K562 (cell line): ENCODE data around the gene HACD1. TPM values are rescaled to one million over a fixed set of nuclear protein-coding genes. Genes with fewer than 3 reads are reported as not detected.

Source experiments
- ARID1B ChIP-seq: fragments of 450-650 bp; IDR thresholded peaks from 2 replicates; pipeline ENCODE4 v1.6.1; 2016; ENCODE audit warnings: antibody characterized with exemption, mild to moderate bottlenecking, inconsistent platforms
- CXXC5 ChIP-seq: fragments of 250-450 bp; sonication (Bioruptor Pico); IDR thresholded peaks from 2 replicates; pipeline ENCODE4 v1.8.0; 2022; ENCODE audit warnings: inconsistent platforms, mild to moderate bottlenecking, moderate library complexity
- HMBOX1 ChIP-seq: sonication (generic); IDR thresholded peaks from 2 replicates; pipeline ENCODE4 v1.6.1; 2016
- IRF1 ChIP-seq: sonication (generic); formaldehyde crosslinking; IDR thresholded peaks from 2 replicates; pipeline ENCODE4 v1.8.0; 2022; ENCODE audit warnings: missing genetic modification reagents, mild to moderate bottlenecking, borderline replicate concordance
- NBN ChIP-seq: fragments of 450-650 bp; IDR thresholded peaks from 2 replicates; pipeline ENCODE4 v1.6.1; 2016; ENCODE audit warnings: low read depth, mild to moderate bottlenecking
- NONO ChIP-seq, 2 experiments: fragments of 200-400 bp in 1 of 2; fragments of 450-650 bp in 1 of 2; formaldehyde crosslinking in 1 of 2; IDR thresholded peaks; 2 replicates each; pipeline ENCODE4 v1.6.1; 2017; ENCODE audit warnings: low read depth in 2 of 2, mild to moderate bottlenecking in 2 of 2, moderate library complexity in 2 of 2, low read length in 1 of 2
- PHTF2 ChIP-seq: fragments of 250-450 bp; sonication (Bioruptor Pico); IDR thresholded peaks from 2 replicates; pipeline ENCODE4 v1.5.0; 2021; ENCODE audit warnings: mild to moderate bottlenecking
- POLR2B ChIP-seq: fragments of 450-650 bp; IDR thresholded peaks from 2 replicates; pipeline ENCODE4 v1.6.1; 2018; ENCODE audit warnings: low read depth; ENCODE audit not compliant: partially characterized antibody
- SOX6 ChIP-seq: fragments of 450-650 bp; IDR thresholded peaks from 2 replicates; pipeline ENCODE4 v1.6.1; 2014; ENCODE audit warnings: mild to moderate bottlenecking
- TAF1 ChIP-seq: IDR thresholded peaks from 2 replicates; pipeline ENCODE4 v1.6.1; 2011; ENCODE audit warnings: mild to moderate bottlenecking, low read length, moderate library complexity; ENCODE audit not compliant: insufficient read depth, control insufficient read depth, severe bottlenecking; ENCODE audit errors: extremely low read depth
- ZNF444 ChIP-seq: fragments of 250-450 bp; sonication (Bioruptor Pico); IDR thresholded peaks from 2 replicates; pipeline ENCODE4 v1.4.0; 2020; ENCODE audit warnings: mild to moderate bottlenecking, moderate library complexity
- polyA plus RNA-seq, 8 experiments: library from polyadenylated mRNA; depleted of rRNA in 4 of 8; stranded (reverse) in 5 of 8; unstranded in 3 of 8; fragments of >200 nt; fragmentation: Nextera tagmentation in 2 of 8; fragmentation: Illumina TruSeq in 1 of 8; extraction: Ambion mirVana in 2 of 8; extraction: Trizol in 1 of 8; gene quantifications; 2 replicates each; pipeline versions ENCODE4 v1.2.1 to v1.2.3, GENCODE V29; 2011 to 2014; ENCODE audit warnings: inconsistent platforms in 1 of 8, missing spikeins in 1 of 8
- total RNA-seq, 7 experiments: library from RNA; depleted of rRNA in 6 of 7; stranded (reverse); fragments of >200 nt in 6 of 7; fragmentation: Illumina TruSeq in 2 of 7; extraction: Trizol in 2 of 7; gene quantifications; 2 replicates each; pipeline versions ENCODE4 v1.2.1 to v1.2.3, GENCODE V29; 2011 to 2021; ENCODE audit warnings: low replicate concordance in 1 of 7
- TF ChIP-seq, protein P1 (sequence below): fragments of 200-600 bp; sonication (generic); IDR thresholded peaks from one replicate; pipeline ENCODE4 v1.6.1; 2012; ENCODE audit warnings: mild to moderate bottlenecking, low read depth, low read length, inconsistent platforms

HACD1 gene
- total and polyA plus RNA-seq, 9 of the 15 experiments (the other 6 are each of a cell fraction or from before 2014, with no cell fraction given) = 0.99 to 4.5 (median 2.4) TPM

DNA sequence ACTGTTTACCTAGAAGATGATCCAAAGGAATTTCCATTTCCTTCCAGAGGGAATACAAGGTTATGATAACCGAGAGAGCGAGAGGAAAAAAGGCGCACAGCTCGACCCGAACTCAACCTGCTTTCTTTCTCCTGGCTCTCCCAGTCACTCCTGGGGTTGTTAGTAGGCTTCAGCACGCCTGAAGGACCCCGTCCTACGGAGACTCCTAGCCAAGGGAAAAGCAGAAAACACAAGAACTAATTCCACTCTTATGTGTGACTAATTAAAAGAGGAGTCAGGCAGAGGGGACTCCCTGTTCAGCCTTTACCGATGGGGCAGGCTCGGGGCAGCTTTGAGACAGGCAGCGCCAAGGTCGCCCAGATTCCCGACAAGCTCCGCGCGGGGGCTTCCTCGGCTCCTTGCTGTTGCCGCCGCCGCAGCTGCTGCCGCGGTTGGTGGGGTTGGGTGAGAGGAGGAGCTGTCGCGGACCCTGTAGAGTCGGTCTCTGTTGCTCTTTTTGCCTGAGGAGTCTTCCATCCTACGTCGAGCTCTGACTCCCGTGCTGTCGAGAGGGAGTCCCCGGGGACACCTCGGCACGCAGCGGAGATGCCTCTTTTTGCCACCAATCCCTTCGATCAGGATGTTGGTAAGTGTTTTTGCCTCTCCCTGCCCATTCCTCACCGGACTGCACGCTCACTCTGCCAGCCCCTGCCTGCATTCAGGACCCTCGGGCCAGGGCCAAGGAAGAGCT lies 26.7 kb upstream of the HACD1 start, which contains the start of gene STAM (continued):
- TF ChIP-seq, protein P1, sequence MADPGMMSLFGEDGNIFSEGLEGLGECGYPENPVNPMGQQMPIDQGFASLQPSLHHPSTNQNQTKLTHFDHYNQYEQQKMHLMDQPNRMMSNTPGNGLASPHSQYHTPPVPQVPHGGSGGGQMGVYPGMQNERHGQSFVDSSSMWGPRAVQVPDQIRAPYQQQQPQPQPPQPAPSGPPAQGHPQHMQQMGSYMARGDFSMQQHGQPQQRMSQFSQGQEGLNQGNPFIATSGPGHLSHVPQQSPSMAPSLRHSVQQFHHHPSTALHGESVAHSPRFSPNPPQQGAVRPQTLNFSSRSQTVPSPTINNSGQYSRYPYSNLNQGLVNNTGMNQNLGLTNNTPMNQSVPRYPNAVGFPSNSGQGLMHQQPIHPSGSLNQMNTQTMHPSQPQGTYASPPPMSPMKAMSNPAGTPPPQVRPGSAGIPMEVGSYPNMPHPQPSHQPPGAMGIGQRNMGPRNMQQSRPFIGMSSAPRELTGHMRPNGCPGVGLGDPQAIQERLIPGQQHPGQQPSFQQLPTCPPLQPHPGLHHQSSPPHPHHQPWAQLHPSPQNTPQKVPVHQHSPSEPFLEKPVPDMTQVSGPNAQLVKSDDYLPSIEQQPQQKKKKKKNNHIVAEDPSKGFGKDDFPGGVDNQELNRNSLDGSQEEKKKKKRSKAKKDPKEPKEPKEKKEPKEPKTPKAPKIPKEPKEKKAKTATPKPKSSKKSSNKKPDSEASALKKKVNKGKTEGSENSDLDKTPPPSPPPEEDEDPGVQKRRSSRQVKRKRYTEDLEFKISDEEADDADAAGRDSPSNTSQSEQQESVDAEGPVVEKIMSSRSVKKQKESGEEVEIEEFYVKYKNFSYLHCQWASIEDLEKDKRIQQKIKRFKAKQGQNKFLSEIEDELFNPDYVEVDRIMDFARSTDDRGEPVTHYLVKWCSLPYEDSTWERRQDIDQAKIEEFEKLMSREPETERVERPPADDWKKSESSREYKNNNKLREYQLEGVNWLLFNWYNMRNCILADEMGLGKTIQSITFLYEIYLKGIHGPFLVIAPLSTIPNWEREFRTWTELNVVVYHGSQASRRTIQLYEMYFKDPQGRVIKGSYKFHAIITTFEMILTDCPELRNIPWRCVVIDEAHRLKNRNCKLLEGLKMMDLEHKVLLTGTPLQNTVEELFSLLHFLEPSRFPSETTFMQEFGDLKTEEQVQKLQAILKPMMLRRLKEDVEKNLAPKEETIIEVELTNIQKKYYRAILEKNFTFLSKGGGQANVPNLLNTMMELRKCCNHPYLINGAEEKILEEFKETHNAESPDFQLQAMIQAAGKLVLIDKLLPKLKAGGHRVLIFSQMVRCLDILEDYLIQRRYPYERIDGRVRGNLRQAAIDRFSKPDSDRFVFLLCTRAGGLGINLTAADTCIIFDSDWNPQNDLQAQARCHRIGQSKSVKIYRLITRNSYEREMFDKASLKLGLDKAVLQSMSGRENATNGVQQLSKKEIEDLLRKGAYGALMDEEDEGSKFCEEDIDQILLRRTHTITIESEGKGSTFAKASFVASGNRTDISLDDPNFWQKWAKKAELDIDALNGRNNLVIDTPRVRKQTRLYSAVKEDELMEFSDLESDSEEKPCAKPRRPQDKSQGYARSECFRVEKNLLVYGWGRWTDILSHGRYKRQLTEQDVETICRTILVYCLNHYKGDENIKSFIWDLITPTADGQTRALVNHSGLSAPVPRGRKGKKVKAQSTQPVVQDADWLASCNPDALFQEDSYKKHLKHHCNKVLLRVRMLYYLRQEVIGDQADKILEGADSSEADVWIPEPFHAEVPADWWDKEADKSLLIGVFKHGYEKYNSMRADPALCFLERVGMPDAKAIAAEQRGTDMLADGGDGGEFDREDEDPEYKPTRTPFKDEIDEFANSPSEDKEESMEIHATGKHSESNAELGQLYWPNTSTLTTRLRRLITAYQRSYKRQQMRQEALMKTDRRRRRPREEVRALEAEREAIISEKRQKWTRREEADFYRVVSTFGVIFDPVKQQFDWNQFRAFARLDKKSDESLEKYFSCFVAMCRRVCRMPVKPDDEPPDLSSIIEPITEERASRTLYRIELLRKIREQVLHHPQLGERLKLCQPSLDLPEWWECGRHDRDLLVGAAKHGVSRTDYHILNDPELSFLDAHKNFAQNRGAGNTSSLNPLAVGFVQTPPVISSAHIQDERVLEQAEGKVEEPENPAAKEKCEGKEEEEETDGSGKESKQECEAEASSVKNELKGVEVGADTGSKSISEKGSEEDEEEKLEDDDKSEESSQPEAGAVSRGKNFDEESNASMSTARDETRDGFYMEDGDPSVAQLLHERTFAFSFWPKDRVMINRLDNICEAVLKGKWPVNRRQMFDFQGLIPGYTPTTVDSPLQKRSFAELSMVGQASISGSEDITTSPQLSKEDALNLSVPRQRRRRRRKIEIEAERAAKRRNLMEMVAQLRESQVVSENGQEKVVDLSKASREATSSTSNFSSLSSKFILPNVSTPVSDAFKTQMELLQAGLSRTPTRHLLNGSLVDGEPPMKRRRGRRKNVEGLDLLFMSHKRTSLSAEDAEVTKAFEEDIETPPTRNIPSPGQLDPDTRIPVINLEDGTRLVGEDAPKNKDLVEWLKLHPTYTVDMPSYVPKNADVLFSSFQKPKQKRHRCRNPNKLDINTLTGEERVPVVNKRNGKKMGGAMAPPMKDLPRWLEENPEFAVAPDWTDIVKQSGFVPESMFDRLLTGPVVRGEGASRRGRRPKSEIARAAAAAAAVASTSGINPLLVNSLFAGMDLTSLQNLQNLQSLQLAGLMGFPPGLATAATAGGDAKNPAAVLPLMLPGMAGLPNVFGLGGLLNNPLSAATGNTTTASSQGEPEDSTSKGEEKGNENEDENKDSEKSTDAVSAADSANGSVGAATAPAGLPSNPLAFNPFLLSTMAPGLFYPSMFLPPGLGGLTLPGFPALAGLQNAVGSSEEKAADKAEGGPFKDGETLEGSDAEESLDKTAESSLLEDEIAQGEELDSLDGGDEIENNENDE = no peak
- TF ChIP-seq PHTF2 (CRISPR knock-in tag) = no peak
- TF ChIP-seq NBN = 0 out of 2 replicates have a peak, but pooled peaks have one; percentile 31
- no peak for TF ChIP-seq HMBOX1
- no peak for TF ChIP-seq ZNF444
- 0 out of 2 replicates have a peak, but pooled peaks have one; percentile 37 for TF ChIP-seq CXXC5 (CRISPR knock-in tag)
- 0 out of 4 replicates have a peak, but pooled peaks of 1 of the 2 experiments have one; percentile 8 for TF ChIP-seq NONO (IDR thresholded peaks at IDR 0.05; ENCODE audit: low read depth in 2 of 2, low read length in 1 of 2)
- TF ChIP-seq ARID1B = 0 out of 2 replicates have a peak, but pooled peaks have one; percentile 7
- TF ChIP-seq TAF1 = peak; percentile 81
- TF ChIP-seq POLR2B = peak; percentile 73
- TF ChIP-seq IRF1 (CRISPR knock-in tag) = no peak
- peak; percentile 33; the same call in 1 of the 2 replicates for TF ChIP-seq SOX6
